CD8-positive, alpha-beta memory T cell (primary cell): ENCODE measurements around the gene OR2H1. TPM values are rescaled to one million over a fixed set of nuclear protein-coding genes. Genes with fewer than 3 reads are reported as not detected.
A peak's percentile ranks its signal among the peaks of the same experiment; 100 is the strongest.

ENCODE experiments used
- CTCF ChIA-PET: fragments of 350-600 bp; sonication (Branson Sonifier 250); formaldehyde crosslinking; loops from one replicate; lab custom pipeline; 2021; ENCODE audit warnings: antibody characterized with exemption; lab: Charles Lee
- POLR2A ChIA-PET: fragments of 350-600 bp; sonication (Branson Sonifier 250); formaldehyde crosslinking; loops from one replicate; lab custom pipeline; 2021; ENCODE audit warnings: antibody characterized with exemption; lab: Charles Lee
- DNase-seq, 5 donors: peaks; one replicate each; pipeline versions ENCODE4 v3.0.0 to v3.0.0-alpha.2; 2020 to 2022; ENCODE audit warnings: mixed read lengths in 1 of 5
- H3K27ac ChIP-seq: one replicate; pipeline ENCODE4 v1.7.0; 2013; ENCODE audit warnings: low read depth, mild to moderate bottlenecking, low read length, moderate library complexity
- H3K27me3 ChIP-seq: 2 replicates; pipeline ENCODE4 v1.7.0; 2013; ENCODE audit warnings: low read length, mild to moderate bottlenecking; ENCODE audit not compliant: insufficient read depth, poor library complexity, severe bottlenecking
- H3K36me3 ChIP-seq: 2 replicates; pipeline ENCODE4 v1.7.0; 2013; ENCODE audit warnings: mild to moderate bottlenecking, low read length, moderate library complexity; ENCODE audit not compliant: insufficient read depth
- H3K4me1 ChIP-seq: 2 replicates; pipeline ENCODE4 v1.7.0; 2013; ENCODE audit warnings: mild to moderate bottlenecking, low read length, moderate library complexity; ENCODE audit not compliant: insufficient read depth
- H3K4me3 ChIP-seq: 2 replicates; pipeline ENCODE4 v1.7.0; 2013; ENCODE audit warnings: mild to moderate bottlenecking, low read length
- H3K9me3 ChIP-seq: 2 replicates; pipeline ENCODE4 v1.7.0; 2013; ENCODE audit warnings: mild to moderate bottlenecking, low read length
- H3K27ac Mint-ChIP-seq, 8 donors: one replicate each; pipeline ENCODE4 v1.8.0; 2020 to 2021; ENCODE audit warnings: mixed read lengths in 8 of 8, mild to moderate bottlenecking in 6 of 8, inconsistent platforms in 3 of 8, moderate library complexity in 3 of 8
- H3K27me3 Mint-ChIP-seq, 2 donors: one replicate each; pipeline ENCODE4 v1.8.0; 2020 to 2021; ENCODE audit warnings: mixed read lengths in 2 of 2, mild to moderate bottlenecking in 1 of 2, moderate library complexity in 1 of 2
- H3K36me3 Mint-ChIP-seq, 3 donors: one replicate each; pipeline ENCODE4 v1.8.0; 2020 to 2021; ENCODE audit warnings: mixed read lengths in 3 of 3, inconsistent platforms in 1 of 3, mild to moderate bottlenecking in 1 of 3
- H3K4me1 Mint-ChIP-seq, 3 donors: one replicate each; pipeline ENCODE4 v1.8.0; 2020 to 2021; ENCODE audit warnings: mixed read lengths in 3 of 3, inconsistent platforms in 1 of 3, mild to moderate bottlenecking in 1 of 3
- H3K4me3 Mint-ChIP-seq, 7 donors: one replicate each; pipeline ENCODE4 v1.8.0; 2020 to 2021; ENCODE audit warnings: mixed read lengths in 7 of 7, mild to moderate bottlenecking in 6 of 7, moderate library complexity in 4 of 7, inconsistent platforms in 2 of 7
- H3K9me3 Mint-ChIP-seq, 5 donors: one replicate each; pipeline ENCODE4 v1.8.0; 2020 to 2022; ENCODE audit warnings: mixed read lengths in 5 of 5, mild to moderate bottlenecking in 3 of 5, moderate library complexity in 2 of 5, inconsistent platforms in 1 of 5
- polyA plus RNA-seq: library from polyadenylated mRNA; unstranded; fragments of 300-500 nt; fragmentation: Illumina TruSeq; gene quantifications from one replicate; pipeline ENCODE4 v1.2.3, GENCODE V29; 2021
- total RNA-seq, 2 experiments: library from RNA; stranded (reverse); gene quantifications; one replicate each; pipeline ENCODE4 v1.2.3, GENCODE V29; 2021

Gene OR2H1
- total and polyA plus RNA-seq, 3 experiments from 2014 or later, result not detected

DNA sequence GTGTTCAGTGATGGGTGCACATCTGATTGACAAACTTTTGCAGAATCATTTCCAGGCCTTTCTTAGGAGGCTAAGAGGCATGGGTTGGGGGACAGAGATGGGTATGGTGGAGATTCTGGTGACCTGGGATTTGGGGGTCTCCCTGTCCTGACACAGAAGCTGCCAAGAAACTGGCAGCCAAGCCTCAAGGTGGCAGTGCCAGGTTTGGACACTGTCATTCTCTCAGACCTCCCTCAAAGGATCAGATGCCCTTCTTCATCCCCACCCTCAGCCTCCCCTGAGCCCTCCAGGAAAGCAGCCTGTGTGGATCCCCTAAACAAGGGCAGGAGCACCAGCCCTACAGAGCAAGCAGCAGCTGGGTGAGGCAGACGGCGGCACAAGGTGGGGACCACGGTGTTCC is 48.9 kb downstream of the OR2H1 start:
- peaks cover 0 to 2% (median 0%) of the 10 kb centered on the region in 5 donors for H3K9me3 Mint-ChIP-seq
- no peaks in the 10 kb centered on the region for H3K4me1 ChIP-seq

DNA sequence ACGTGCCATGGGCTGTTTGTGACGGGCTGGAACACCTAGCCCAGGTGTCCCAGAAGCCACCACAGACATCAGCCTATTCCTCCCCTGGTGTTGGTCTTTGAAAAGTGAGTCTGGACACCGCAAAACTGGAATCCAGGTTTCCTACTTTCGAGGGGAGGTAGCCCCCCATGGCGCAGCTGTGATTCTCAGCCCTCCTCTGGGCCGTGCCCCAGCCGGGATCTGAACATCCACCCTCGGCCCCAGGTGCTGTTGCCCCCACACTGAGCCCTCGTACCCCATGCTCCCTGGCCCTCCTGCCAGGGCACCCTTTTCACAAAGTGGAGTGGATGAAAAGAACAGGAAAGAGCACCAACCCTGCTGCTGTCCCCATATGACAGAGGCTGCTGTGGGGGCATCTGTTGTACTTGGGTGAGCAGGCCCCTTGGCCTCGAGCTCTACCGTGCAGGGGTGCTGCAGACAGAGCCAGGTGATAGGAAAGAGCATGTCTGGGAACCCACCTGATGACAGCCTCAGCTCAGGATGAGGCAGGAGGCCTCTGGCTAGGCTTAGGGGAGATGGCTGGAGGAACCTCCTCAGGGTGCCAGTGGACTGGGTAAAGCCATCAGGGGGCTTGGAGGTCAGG is 49.6 kb downstream of the OR2H1 start:
- no peaks in the 10 kb centered on the region for H3K4me1 ChIP-seq
- Mint-ChIP-seq H3K4me3 (peak overlapping the region in 1 of 7 donors; percentile 37), H3K27me3 (peaks cover 17 to 33% of the 10 kb centered on the region in 2 donors), H3K36me3 (no peaks in the 10 kb centered on the region), H3K27ac (no peak overlapping the region), H3K9me3 (peaks cover 0 to 2% (median 0%) of the 10 kb centered on the region in 5 donors), H3K4me1 (no peaks in the 10 kb centered on the region)
- H3K27me3 ChIP-seq, result no peaks in the 10 kb centered on the region
- H3K4me3 ChIP-seq, result no peak overlapping the region
- H3K27ac ChIP-seq, result no peak overlapping the region
- DNase-seq, result no peak
- no peaks in the 10 kb centered on the region for H3K36me3 ChIP-seq
- CTCF ChIA-PET, result no interaction called here
- H3K9me3 ChIP-seq, result no peaks in the 10 kb centered on the region
- POLR2A ChIA-PET, result no interaction called here

More for the DNA sequence above, 48.9 kb downstream of the OR2H1 start:
- POLR2A ChIA-PET, result no interaction called here
- no peak for DNase-seq
- Mint-ChIP-seq H3K27ac (no peak overlapping the region), H3K4me1 (no peaks in the 10 kb centered on the region), H3K27me3 (peaks cover 15 to 36% of the 10 kb centered on the region in 2 donors), H3K4me3 (no peak overlapping the region), H3K36me3 (no peaks in the 10 kb centered on the region)
- CTCF ChIA-PET, result no interaction called here
- no peaks in the 10 kb centered on the region for H3K36me3 ChIP-seq
- H3K27ac ChIP-seq, result no peak overlapping the region
- no peak overlapping the region for H3K4me3 ChIP-seq
- H3K27me3 ChIP-seq, result peaks cover 4% of the 10 kb centered on the region
- no peaks in the 10 kb centered on the region for H3K9me3 ChIP-seq

DNA sequence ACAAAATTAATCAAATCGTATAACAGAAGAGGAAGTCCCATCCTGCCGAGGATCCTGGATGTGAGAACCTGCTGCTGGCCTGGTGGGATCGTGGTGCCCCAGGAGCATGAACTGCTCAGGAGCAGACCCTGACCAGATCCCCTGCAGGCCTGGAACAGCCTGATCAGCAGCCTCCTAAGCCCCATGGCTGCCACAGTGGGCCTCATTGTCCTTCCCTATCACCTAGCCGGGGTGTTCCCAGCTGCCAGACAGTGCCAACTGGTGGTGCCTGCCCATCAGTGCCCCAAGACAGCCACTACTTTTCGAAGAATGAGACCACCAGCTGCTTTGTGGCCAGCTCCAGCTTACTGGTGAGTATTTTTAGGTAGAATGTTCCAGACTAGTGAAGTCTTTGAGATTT is 50.4 kb downstream of the OR2H1 start:
- Mint-ChIP-seq H3K4me3 (no peak overlapping the region), H3K36me3 (no peaks in the 10 kb centered on the region), H3K27ac (no peak overlapping the region), H3K9me3 (peaks cover 0 to 2% (median 0%) of the 10 kb centered on the region in 5 donors), H3K4me1 (no peaks in the 10 kb centered on the region), H3K27me3 (peaks cover 19 to 27% of the 10 kb centered on the region in 2 donors)
- no peak overlapping the region for H3K27ac ChIP-seq
- CTCF ChIA-PET, result no interaction called here
- H3K4me1 ChIP-seq, result no peaks in the 10 kb centered on the region
- no peaks in the 10 kb centered on the region for H3K9me3 ChIP-seq
- H3K4me3 ChIP-seq, result no peak overlapping the region
- H3K27me3 ChIP-seq, result no peaks in the 10 kb centered on the region
- no peaks in the 10 kb centered on the region for H3K36me3 ChIP-seq
- no peak for DNase-seq
- POLR2A ChIA-PET, result no interaction called here

DNA sequence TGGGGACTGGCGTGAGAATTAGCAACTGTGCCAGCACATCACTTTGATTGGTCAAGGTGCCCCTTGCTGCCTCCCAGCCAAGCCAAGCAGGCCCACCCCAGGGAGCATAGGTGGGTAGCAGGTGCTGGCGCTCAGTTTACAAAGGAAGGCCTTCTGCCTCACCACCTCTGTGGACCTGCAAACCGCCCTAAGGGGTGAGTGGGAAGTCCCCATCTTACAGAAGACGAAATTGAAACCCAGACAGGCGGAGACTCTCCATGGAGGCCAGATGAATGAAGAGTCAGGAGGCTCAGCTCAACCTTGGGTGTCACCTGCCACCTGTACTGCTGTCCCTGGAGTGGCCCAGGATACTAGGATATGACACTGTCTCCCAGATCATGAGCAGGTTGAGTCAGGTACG is 52.3 kb downstream of the OR2H1 start:
- Histone ChIP-seq H3K27me3 (no peaks in the 10 kb centered on the region), H3K4me1 (no peaks in the 10 kb centered on the region), H3K4me3 (no peak overlapping the region), H3K27ac (no peak overlapping the region), H3K36me3 (no peaks in the 10 kb centered on the region), H3K9me3 (no peaks in the 10 kb centered on the region)
- Mint-ChIP-seq H3K4me3 (no peak overlapping the region), H3K27ac (no peak overlapping the region), H3K9me3 (peaks cover 0 to 2% (median 0%) of the 10 kb centered on the region in 5 donors), H3K4me1 (no peaks in the 10 kb centered on the region), H3K36me3 (no peaks in the 10 kb centered on the region), H3K27me3 (peaks cover 15 to 20% of the 10 kb centered on the region in 2 donors)
- DNase-seq, result no peak
- ChIA-PET POLR2A (no interaction called here), CTCF (no interaction called here)

DNA sequence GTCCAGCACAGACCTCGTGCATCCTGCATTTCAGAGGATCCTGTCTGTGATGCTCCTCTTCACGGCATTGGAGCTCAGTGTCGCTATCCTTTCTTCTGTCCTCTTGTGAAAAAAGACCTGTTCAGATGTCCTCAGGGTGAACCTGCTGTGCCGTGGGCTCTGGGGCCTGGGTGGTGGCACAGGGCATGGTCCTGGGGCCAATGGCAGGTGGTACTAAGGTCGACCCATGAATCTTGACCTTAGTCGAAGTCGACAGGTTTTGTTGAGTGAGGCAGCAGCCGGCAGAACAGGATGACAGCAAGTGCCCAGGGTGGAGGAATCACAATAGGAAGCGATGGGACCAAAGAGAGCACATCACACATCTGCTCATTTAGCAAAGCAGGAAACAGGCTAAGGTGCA is 52.8 kb downstream of the OR2H1 start:
- no peak overlapping the region for H3K4me3 Mint-ChIP-seq
- no peaks in the 10 kb centered on the region for H3K4me1 ChIP-seq
- DNase-seq, result no peak
- ChIA-PET POLR2A (no interaction called here), CTCF (no interaction called here)
- no peaks in the 10 kb centered on the region for H3K36me3 Mint-ChIP-seq
- no peaks in the 10 kb centered on the region for H3K36me3 ChIP-seq
- no peaks in the 10 kb centered on the region for H3K4me1 Mint-ChIP-seq
- peaks cover 0 to 2% (median 0%) of the 10 kb centered on the region in 5 donors for H3K9me3 Mint-ChIP-seq
- H3K27ac ChIP-seq, result no peak overlapping the region
- no peak overlapping the region for H3K4me3 ChIP-seq
- no peak overlapping the region for H3K27ac Mint-ChIP-seq
- no peaks in the 10 kb centered on the region for H3K27me3 ChIP-seq
- peaks cover 17 to 24% of the 10 kb centered on the region in 2 donors for H3K27me3 Mint-ChIP-seq
- H3K9me3 ChIP-seq, result no peaks in the 10 kb centered on the region

DNA sequence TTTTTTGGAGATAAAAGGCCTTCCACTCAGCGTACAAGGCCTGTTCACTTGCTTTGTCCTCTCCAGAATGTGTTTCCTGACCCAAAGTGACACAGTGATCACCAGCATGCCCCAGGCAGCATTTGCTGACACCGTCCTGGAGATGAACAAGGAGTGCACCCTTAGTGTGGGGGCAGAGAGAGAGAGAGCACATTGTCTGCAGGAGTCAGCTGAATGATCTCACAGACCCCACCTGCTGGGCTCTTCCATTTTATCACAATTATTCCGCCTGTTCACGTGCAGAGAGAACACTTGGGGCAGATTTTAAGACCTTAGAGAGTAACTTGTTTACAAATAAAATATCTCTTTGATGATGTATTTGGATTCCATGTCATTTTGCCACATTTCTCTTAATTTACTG is 53.2 kb downstream of the OR2H1 start:
- POLR2A ChIA-PET, result no interaction called here
- H3K27ac ChIP-seq, result no peak overlapping the region
- H3K36me3 ChIP-seq, result no peaks in the 10 kb centered on the region
- no peaks in the 10 kb centered on the region for H3K9me3 ChIP-seq
- Mint-ChIP-seq H3K36me3 (no peaks in the 10 kb centered on the region), H3K4me3 (no peak overlapping the region), H3K9me3 (peaks cover 0 to 2% (median 0%) of the 10 kb centered on the region in 5 donors), H3K27me3 (peaks cover 17 to 24% of the 10 kb centered on the region in 2 donors), H3K4me1 (peaks cover 1 to 4% (median 4%) of the 10 kb centered on the region in 3 donors), H3K27ac (no peak overlapping the region)
- DNase-seq, result no peak
- no peak overlapping the region for H3K4me3 ChIP-seq
- H3K4me1 ChIP-seq, result no peaks in the 10 kb centered on the region
- CTCF ChIA-PET, result no interaction called here
- H3K27me3 ChIP-seq, result no peaks in the 10 kb centered on the region

DNA sequence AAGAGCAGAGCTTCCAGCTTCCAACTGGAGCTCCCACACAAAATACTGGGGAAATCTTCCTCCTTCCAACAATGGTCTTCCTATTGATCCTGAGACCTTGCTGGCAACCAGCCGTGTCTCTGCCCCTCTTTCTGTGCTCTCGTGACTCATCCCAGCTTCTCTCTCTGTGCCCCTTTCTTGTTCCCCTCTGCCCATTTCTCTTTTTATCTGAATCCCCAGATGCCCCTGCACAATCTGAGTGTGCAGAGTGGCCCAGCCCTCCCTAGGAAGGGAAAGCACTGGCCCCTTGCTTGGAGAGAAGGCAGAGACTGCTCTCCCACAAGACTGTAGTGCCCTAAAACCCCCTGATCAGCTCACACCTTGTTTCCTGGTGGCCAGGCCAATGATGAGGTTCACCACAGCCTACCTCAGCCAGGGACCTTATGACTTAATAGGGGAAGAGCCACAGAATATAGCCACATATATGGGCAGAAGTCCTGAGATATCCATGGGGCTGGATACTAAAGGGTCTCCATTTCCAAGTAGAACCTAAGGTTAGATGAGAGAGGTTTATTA is 53.9 kb downstream of the OR2H1 start:
- Histone ChIP-seq H3K4me1 (no peaks in the 10 kb centered on the region), H3K36me3 (no peaks in the 10 kb centered on the region), H3K27me3 (no peaks in the 10 kb centered on the region), H3K9me3 (no peaks in the 10 kb centered on the region), H3K27ac (no peak overlapping the region), H3K4me3 (no peak overlapping the region)
- POLR2A ChIA-PET, result no interaction called here
- peaks cover 17 to 24% of the 10 kb centered on the region in 2 donors for H3K27me3 Mint-ChIP-seq
- H3K36me3 Mint-ChIP-seq, result no peaks in the 10 kb centered on the region
- DNase-seq, result no peak
- CTCF ChIA-PET, result no interaction called here
- no peak overlapping the region for H3K27ac Mint-ChIP-seq
- H3K4me3 Mint-ChIP-seq, result no peak overlapping the region
- peaks cover 0 to 2% (median 0%) of the 10 kb centered on the region in 5 donors for H3K9me3 Mint-ChIP-seq
- peaks cover 3 to 7% (median 6%) of the 10 kb centered on the region in 3 donors for H3K4me1 Mint-ChIP-seq
